Measurements from ENCODE around the gene TOMM40. TPM values are rescaled to one million over a fixed set of nuclear protein-coding genes. Genes with fewer than 3 reads are reported as not detected.

TOMM40 gene
- total and polyA plus RNA-seq, 2 of the 13 experiments (the other 11 are each of a cell fraction or from before 2014, with no cell fraction given): 72.0 to 110 TPM

DNA sequence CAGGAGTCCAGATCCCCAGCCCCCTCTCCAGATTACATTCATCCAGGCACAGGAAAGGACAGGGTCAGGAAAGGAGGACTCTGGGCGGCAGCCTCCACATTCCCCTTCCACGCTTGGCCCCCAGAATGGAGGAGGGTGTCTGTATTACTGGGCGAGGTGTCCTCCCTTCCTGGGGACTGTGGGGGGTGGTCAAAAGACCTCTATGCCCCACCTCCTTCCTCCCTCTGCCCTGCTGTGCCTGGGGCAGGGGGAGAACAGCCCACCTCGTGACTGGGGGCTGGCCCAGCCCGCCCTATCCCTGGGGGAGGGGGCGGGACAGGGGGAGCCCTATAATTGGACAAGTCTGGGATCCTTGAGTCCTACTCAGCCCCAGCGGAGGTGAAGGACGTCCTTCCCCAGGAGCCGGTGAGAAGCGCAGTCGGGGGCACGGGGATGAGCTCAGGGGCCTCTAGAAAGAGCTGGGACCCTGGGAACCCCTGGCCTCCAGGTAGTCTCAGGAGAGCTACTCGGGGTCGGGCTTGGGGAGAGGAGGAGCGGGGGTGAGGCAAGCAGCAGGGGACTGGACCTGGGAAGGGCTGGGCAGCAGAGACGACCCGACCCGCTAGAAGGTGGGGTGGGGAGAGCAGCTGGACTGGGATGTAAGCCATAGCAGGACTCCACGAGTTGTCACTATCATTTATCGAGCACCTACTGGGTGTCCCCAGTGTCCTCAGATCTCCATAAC is 14.5 kb downstream of the TOMM40 start, which contains the start of gene APOE (continued):
- TF ChIP-seq, protein P1, sequence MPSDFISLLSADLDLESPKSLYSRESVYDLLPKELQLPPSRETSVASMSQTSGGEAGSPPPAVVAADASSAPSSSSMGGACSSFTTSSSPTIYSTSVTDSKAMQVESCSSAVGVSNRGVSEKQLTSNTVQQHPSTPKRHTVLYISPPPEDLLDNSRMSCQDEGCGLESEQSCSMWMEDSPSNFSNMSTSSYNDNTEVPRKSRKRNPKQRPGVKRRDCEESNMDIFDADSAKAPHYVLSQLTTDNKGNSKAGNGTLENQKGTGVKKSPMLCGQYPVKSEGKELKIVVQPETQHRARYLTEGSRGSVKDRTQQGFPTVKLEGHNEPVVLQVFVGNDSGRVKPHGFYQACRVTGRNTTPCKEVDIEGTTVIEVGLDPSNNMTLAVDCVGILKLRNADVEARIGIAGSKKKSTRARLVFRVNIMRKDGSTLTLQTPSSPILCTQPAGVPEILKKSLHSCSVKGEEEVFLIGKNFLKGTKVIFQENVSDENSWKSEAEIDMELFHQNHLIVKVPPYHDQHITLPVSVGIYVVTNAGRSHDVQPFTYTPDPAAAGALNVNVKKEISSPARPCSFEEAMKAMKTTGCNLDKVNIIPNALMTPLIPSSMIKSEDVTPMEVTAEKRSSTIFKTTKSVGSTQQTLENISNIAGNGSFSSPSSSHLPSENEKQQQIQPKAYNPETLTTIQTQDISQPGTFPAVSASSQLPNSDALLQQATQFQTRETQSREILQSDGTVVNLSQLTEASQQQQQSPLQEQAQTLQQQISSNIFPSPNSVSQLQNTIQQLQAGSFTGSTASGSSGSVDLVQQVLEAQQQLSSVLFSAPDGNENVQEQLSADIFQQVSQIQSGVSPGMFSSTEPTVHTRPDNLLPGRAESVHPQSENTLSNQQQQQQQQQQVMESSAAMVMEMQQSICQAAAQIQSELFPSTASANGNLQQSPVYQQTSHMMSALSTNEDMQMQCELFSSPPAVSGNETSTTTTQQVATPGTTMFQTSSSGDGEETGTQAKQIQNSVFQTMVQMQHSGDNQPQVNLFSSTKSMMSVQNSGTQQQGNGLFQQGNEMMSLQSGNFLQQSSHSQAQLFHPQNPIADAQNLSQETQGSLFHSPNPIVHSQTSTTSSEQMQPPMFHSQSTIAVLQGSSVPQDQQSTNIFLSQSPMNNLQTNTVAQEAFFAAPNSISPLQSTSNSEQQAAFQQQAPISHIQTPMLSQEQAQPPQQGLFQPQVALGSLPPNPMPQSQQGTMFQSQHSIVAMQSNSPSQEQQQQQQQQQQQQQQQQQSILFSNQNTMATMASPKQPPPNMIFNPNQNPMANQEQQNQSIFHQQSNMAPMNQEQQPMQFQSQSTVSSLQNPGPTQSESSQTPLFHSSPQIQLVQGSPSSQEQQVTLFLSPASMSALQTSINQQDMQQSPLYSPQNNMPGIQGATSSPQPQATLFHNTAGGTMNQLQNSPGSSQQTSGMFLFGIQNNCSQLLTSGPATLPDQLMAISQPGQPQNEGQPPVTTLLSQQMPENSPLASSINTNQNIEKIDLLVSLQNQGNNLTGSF (CRISPR knock-in tag; IDR thresholded peaks at IDR 0.05): no peak
- TF ChIP-seq ZNF124 (CRISPR knock-in tag; IDR thresholded peaks at IDR 0.05): no peak
- 0 out of 2 replicates have a peak, but pooled peaks have one; percentile 35 for TF ChIP-seq ZFP91 (CRISPR knock-in tag; IDR thresholded peaks at IDR 0.05; ENCODE audit: borderline replicate concordance)
- peak; percentile 62; the same call in 1 of the 2 replicates for TF ChIP-seq ZNF563 (CRISPR knock-in tag; IDR thresholded peaks at IDR 0.05)
- no peak for TF ChIP-seq TEAD2 (CRISPR knock-in tag; IDR thresholded peaks at IDR 0.05)
- peak; percentile 63; the same call in 1 of the 2 replicates for TF ChIP-seq ZNF678 (CRISPR knock-in tag; IDR thresholded peaks at IDR 0.05)
- 0 out of 2 replicates have a peak, but pooled peaks have one; percentile 27 for TF ChIP-seq MED13 (CRISPR knock-in tag; IDR thresholded peaks at IDR 0.05)
- TF ChIP-seq ZNF24 (IDR thresholded peaks at IDR 0.05): no peak
- TF ChIP-seq GATAD1 (CRISPR knock-in tag; IDR thresholded peaks at IDR 0.05): no peak; the same call in 1 of the 2 replicates
- no peak for TF ChIP-seq HHEX (CRISPR knock-in tag; IDR thresholded peaks at IDR 0.05)
- TF ChIP-seq, protein P2, sequence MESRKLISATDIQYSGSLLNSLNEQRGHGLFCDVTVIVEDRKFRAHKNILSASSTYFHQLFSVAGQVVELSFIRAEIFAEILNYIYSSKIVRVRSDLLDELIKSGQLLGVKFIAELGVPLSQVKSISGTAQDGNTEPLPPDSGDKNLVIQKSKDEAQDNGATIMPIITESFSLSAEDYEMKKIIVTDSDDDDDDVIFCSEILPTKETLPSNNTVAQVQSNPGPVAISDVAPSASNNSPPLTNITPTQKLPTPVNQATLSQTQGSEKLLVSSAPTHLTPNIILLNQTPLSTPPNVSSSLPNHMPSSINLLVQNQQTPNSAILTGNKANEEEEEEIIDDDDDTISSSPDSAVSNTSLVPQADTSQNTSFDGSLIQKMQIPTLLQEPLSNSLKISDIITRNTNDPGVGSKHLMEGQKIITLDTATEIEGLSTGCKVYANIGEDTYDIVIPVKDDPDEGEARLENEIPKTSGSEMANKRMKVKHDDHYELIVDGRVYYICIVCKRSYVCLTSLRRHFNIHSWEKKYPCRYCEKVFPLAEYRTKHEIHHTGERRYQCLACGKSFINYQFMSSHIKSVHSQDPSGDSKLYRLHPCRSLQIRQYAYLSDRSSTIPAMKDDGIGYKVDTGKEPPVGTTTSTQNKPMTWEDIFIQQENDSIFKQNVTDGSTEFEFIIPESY (CRISPR knock-in tag; IDR thresholded peaks at IDR 0.05): no peak
- TF ChIP-seq ZMYM2 (CRISPR knock-in tag; IDR thresholded peaks at IDR 0.05): no peak
- no peak for TF ChIP-seq CC2D1A (CRISPR knock-in tag; IDR thresholded peaks at IDR 0.05)
- TF ChIP-seq FOXA1 (IDR thresholded peaks at IDR 0.05): no peak
- TF ChIP-seq FOXA1 (CRISPR knock-in tag; IDR thresholded peaks at IDR 0.05): no peak
- TF ChIP-seq, protein P3, sequence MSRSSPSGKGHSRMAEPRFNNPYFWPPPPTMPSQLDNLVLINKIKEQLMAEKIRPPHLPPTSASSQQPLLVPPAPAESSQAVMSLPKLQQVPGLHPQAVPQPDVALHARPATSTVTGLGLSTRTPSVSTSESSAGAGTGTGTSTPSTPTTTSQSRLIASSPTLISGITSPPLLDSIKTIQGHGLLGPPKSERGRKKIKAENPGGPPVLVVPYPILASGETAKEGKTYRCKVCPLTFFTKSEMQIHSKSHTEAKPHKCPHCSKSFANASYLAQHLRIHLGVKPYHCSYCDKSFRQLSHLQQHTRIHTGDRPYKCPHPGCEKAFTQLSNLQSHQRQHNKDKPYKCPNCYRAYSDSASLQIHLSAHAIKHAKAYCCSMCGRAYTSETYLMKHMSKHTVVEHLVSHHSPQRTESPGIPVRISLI (CRISPR knock-in tag; IDR thresholded peaks at IDR 0.05; ENCODE audit: borderline replicate concordance): 0 out of 2 replicates have a peak, but pooled peaks have one; percentile 44
- no peak for TF ChIP-seq SMARCE1 (IDR thresholded peaks at IDR 0.05; ENCODE audit: borderline replicate concordance)
- peak; percentile 57; the same call in 1 of the 2 replicates for TF ChIP-seq MED1 (CRISPR knock-in tag; IDR thresholded peaks at IDR 0.05)
- TF ChIP-seq MZF1 (CRISPR knock-in tag; IDR thresholded peaks at IDR 0.05; ENCODE audit: borderline replicate concordance): no peak
- no peak for TF ChIP-seq ARNT2 (CRISPR knock-in tag; IDR thresholded peaks at IDR 0.05; ENCODE audit: low read depth)

Data from HepG2 (cell line).